ENCODE results near the gene ZFP30.
"Not testable (repeated sequence)": the region's sequence is repeated elsewhere in the genome, so short reads cannot be mapped to it uniquely, and the experiment has no call there.

ZFP30 gene

DNA sequence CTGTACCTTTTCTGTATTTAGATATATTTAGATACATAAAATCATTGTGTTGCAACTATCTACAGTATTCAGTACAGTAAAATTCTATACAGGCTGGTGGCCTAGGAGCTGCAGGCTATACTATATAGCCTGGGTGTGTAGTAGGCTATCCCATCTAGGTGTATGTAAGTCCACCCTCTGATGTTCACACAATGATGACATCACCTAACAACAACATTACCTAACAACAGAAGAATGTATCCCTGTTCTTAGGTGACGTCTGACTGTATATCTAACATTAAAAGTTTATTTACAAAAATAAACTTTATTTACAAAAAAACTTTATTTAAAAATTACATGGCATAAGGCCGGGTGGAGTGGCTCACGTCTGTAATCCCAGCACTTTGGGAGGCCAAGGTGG lies 28.3 kb upstream of the ZFP30 start:
- Histone ChIP-seq H2AFZ (ENCODE audit: low read depth, low read length, severe bottlenecking) (no peak overlapping the region), H3K9ac (ENCODE audit: low read length) (no peak overlapping the region), H4K20me1 (ENCODE audit: low read depth, low read length) (no peaks in the 10 kb centered on the region), H3K27ac (ENCODE audit: low read depth, low read length) (no peak overlapping the region), H3F3A (ENCODE audit: insufficient read depth) (0 out of 2 replicates have a peak, but pooled peaks cover 3% of the 10 kb centered on the region), H3K9me2 (replicated peaks; ENCODE audit: insufficient read depth, low read length) (no peaks in the 10 kb centered on the region), H3K36me3 (ENCODE audit: low read length) (peaks cover 13% of the 10 kb centered on the region; the same call in 1 of the 2 replicates), H3K27me3 (ENCODE audit: low read length) (no peaks in the 10 kb centered on the region), H3K9me3 (ENCODE audit: insufficient read depth, low read length) (peaks cover 8% of the 10 kb centered on the region; the same call in 1 of the 2 replicates), H3K79me2 (ENCODE audit: insufficient read depth, low read length) (no peaks in the 10 kb centered on the region), H3K4me3 (ENCODE audit: insufficient read depth, low read length, poor library complexity, severe bottlenecking) (no peak overlapping the region), H3K4me2 (ENCODE audit: low read depth, low read length, poor library complexity, severe bottlenecking) (no peak overlapping the region)
- no peak for TF ChIP-seq EZH2phosphoT487 (conservative IDR thresholded peaks at IDR 0.05; ENCODE audit: low read length)
- TF ChIP-seq, protein P1, sequence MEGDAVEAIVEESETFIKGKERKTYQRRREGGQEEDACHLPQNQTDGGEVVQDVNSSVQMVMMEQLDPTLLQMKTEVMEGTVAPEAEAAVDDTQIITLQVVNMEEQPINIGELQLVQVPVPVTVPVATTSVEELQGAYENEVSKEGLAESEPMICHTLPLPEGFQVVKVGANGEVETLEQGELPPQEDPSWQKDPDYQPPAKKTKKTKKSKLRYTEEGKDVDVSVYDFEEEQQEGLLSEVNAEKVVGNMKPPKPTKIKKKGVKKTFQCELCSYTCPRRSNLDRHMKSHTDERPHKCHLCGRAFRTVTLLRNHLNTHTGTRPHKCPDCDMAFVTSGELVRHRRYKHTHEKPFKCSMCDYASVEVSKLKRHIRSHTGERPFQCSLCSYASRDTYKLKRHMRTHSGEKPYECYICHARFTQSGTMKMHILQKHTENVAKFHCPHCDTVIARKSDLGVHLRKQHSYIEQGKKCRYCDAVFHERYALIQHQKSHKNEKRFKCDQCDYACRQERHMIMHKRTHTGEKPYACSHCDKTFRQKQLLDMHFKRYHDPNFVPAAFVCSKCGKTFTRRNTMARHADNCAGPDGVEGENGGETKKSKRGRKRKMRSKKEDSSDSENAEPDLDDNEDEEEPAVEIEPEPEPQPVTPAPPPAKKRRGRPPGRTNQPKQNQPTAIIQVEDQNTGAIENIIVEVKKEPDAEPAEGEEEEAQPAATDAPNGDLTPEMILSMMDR (IDR thresholded peaks at IDR 0.05; ENCODE audit: insufficient read depth, low read length, poor library complexity, severe bottlenecking) = no peak

DNA sequence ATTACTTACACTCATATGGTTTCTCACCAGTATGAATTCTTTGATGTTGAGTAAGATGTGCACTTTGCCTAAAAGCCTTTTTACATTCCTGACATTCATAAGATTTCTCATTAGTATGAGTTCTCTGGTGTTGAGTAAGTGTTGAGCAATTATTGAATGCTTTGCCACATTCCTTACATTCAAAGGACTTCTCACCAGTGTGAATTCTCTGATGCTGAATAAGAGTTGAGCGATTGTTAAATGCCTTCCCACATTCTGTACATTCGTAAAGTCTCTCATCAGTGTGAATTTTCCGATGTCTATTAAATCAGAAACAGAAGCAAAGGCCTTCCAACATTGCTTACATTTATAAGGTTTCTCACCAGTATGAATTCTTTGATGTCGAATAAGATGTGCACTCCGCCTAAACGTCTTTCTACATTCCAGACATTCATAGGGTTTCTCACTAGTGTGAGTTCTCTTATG lies 14.2 kb upstream of the ZFP30 start:
- H3K79me2 ChIP-seq (ENCODE audit: insufficient read depth, low read length) = no peaks in the 10 kb centered on the region
- no peaks in the 10 kb centered on the region for H3K27me3 ChIP-seq (ENCODE audit: low read length)
- H3K4me2 ChIP-seq (ENCODE audit: low read depth, low read length, poor library complexity, severe bottlenecking) = no peak overlapping the region
- no peak overlapping the region for H2AFZ ChIP-seq (ENCODE audit: low read depth, low read length, severe bottlenecking)
- no peaks in the 10 kb centered on the region for H3K9me2 ChIP-seq (replicated peaks; ENCODE audit: insufficient read depth, low read length)
- H3K9me3 ChIP-seq (ENCODE audit: insufficient read depth, low read length) = peaks cover 41% of the 10 kb centered on the region
- no peak overlapping the region for H3K9ac ChIP-seq (ENCODE audit: low read length)
- H3F3A ChIP-seq (ENCODE audit: insufficient read depth) = no peaks in the 10 kb centered on the region
- no peaks in the 10 kb centered on the region for H4K20me1 ChIP-seq (ENCODE audit: low read depth, low read length)
- no peak overlapping the region for H3K4me3 ChIP-seq (ENCODE audit: insufficient read depth, low read length, poor library complexity, severe bottlenecking)
- H3K27ac ChIP-seq (ENCODE audit: low read depth, low read length) = no peak overlapping the region
- no peak for TF ChIP-seq EZH2phosphoT487 (conservative IDR thresholded peaks at IDR 0.05; ENCODE audit: low read length)
- TF ChIP-seq, protein P1 (IDR thresholded peaks at IDR 0.05; ENCODE audit: insufficient read depth, low read length, poor library complexity, severe bottlenecking) = no peak
- H3K36me3 ChIP-seq (ENCODE audit: low read length) = peaks cover 7% of the 10 kb centered on the region

DNA sequence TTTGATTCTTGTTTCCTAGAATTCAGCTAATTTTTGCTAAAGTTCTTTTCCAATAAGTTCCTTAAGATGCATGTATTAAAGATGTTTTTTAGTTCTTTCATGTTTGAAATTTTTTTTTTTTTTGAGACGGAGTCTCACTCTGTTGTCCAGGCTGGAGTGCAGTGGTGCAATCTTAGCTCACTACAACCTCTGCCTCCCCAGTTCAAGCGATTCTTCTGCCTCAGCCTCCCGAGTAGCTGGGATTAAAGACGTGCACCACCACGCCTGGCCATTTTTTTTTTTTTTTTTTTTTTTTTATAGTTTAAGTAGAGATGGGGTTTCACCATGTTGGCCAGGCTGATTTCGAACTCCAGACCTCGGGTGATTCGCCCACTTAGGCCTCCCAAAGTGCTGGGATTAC lies 1.9 kb upstream of the ZFP30 start:
- not testable (repeated sequence) for H3K9me2 ChIP-seq (replicated peaks; ENCODE audit: insufficient read depth, low read length); H3K9ac ChIP-seq (ENCODE audit: low read length); H2AFZ ChIP-seq (ENCODE audit: low read depth, low read length, severe bottlenecking); H4K20me1 ChIP-seq (ENCODE audit: low read depth, low read length); H3K36me3 ChIP-seq (ENCODE audit: low read length); H3K27ac ChIP-seq (ENCODE audit: low read depth, low read length); H3K9me3 ChIP-seq (ENCODE audit: insufficient read depth, low read length); H3K4me3 ChIP-seq (ENCODE audit: insufficient read depth, low read length, poor library complexity, severe bottlenecking); H3K27me3 ChIP-seq (ENCODE audit: low read length)
- H3K79me2 ChIP-seq (ENCODE audit: insufficient read depth, low read length) = peaks cover 24% of the 10 kb centered on the region
- H3F3A ChIP-seq (ENCODE audit: insufficient read depth) = peaks cover 15% of the 10 kb centered on the region; the same call in 1 of the 2 replicates
- peak overlapping the region; percentile 91 for H3K4me2 ChIP-seq (ENCODE audit: low read depth, low read length, poor library complexity, severe bottlenecking)

DNA sequence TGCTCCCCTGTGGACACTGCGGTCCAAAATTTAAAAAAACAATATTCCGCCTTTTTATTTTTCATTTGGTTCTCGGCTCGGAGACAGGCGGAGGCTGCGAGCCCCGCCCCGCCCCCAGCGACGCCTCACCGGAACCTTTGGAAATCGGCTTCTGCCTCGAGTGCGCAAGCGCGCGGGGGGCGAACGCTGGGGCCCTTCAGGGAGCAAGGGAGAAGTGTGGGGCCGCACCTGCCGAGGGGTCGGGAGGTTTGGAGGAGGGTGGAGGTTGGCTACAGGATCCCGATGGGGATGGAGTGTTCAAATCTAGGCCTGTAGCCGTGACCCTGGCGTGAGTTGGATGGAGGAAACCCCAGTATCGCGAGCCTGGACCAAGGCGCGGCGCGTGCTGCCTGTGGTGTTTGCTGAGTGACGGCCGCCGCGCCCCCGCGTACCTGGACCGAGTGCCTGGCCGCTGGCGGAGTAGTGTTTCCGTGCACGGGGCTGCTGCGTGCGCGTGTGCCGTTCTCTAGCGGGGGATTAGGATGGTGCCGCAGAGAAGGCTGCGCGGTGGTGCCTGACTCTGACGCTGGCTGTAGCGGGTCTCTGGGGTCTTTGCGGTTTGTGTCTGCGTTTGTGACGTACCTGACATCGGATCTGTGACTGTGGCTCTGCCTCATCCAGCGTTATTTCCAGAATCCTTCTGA lies 565 bp upstream of the ZFP30 start:
- Histone ChIP-seq H3K79me2 (ENCODE audit: insufficient read depth, low read length) (peaks cover 33% of the 10 kb centered on the region), H3K36me3 (ENCODE audit: low read length) (0 out of 2 replicates have a peak, but pooled peaks cover 3% of the 10 kb centered on the region), H3K9me2 (replicated peaks; ENCODE audit: insufficient read depth, low read length) (no peaks in the 10 kb centered on the region), H2AFZ (ENCODE audit: low read depth, low read length, severe bottlenecking) (peak overlapping the region; percentile 98), H3K4me3 (ENCODE audit: insufficient read depth, low read length, poor library complexity, severe bottlenecking) (peak overlapping the region; percentile 63), H3K9me3 (ENCODE audit: insufficient read depth, low read length) (no peaks in the 10 kb centered on the region), H3K9ac (ENCODE audit: low read length) (peak overlapping the region; percentile 67), H4K20me1 (ENCODE audit: low read depth, low read length) (no peaks in the 10 kb centered on the region), H3K27ac (ENCODE audit: low read depth, low read length) (peak overlapping the region; percentile 41), H3K4me2 (ENCODE audit: low read depth, low read length, poor library complexity, severe bottlenecking) (peak overlapping the region; percentile 91), H3F3A (ENCODE audit: insufficient read depth) (peaks cover 15% of the 10 kb centered on the region; the same call in 1 of the 2 replicates), H3K27me3 (ENCODE audit: low read length) (no peaks in the 10 kb centered on the region)
- TF ChIP-seq EZH2phosphoT487 (conservative IDR thresholded peaks at IDR 0.05; ENCODE audit: low read length) = no peak
